GM18526 (cell line): ENCODE measurements around the gene CPLX3.

Experiments used
- POLR2A ChIP-seq: IDR thresholded peaks from 3 replicates; pipeline ENCODE4 v1.6.1; 2011; ENCODE audit not compliant: insufficient read length; ENCODE audit errors: extremely low read depth

CPLX3 gene

GRCh38 chr15:74794248-74794969 is 32.0 kb upstream of the CPLX3 start:
- no peak for TF ChIP-seq POLR2A

- no peak for TF ChIP-seq POLR2A
These were observed 31.5 kb upstream of the CPLX3 start for GRCh38 chr15:74794970-74795349.

- no peak for TF ChIP-seq POLR2A
These were observed 30.3 kb upstream of the CPLX3 start for GRCh38 chr15:74795966-74796625.

GRCh38 chr15:74798388-74799254 is 27.8 kb upstream of the CPLX3 start:
- TF ChIP-seq POLR2A = no peak

- TF ChIP-seq POLR2A = no peak
These were observed 27.1 kb upstream of the CPLX3 start for GRCh38 chr15:74799255-74799855.

- no peak for TF ChIP-seq POLR2A
These were observed 26.4 kb upstream of the CPLX3 start for GRCh38 chr15:74799856-74800558.

- TF ChIP-seq POLR2A = no peak
These were observed 25.8 kb upstream of the CPLX3 start for GRCh38 chr15:74800559-74801094.

GRCh38 chr15:74801311-74801997 is 25.0 kb upstream of the CPLX3 start:
- TF ChIP-seq POLR2A = no peak

- no peak for TF ChIP-seq POLR2A
These were observed 24.1 kb upstream of the CPLX3 start for GRCh38 chr15:74802290-74802689.

GRCh38 chr15:74802862-74803447 is 23.5 kb upstream of the CPLX3 start:
- no peak for TF ChIP-seq POLR2A

GRCh38 chr15:74804935-74805334 is 21.5 kb upstream of the CPLX3 start:
- no peak for TF ChIP-seq POLR2A

GRCh38 chr15:74807282-74807681 is 19.1 kb upstream of the CPLX3 start:
- peak; percentile 31 for TF ChIP-seq POLR2A

GRCh38 chr15:74808078-74808839 is 18.2 kb upstream of the CPLX3 start:
- no peak for TF ChIP-seq POLR2A

- TF ChIP-seq POLR2A = no peak
These were observed 17.6 kb upstream of the CPLX3 start for GRCh38 chr15:74808840-74809229.
